Endothelial cell of umbilical vein (primary cell): ENCODE results near the gene COLEC11. TPM values are rescaled to one million over a fixed set of nuclear protein-coding genes. Genes with fewer than 3 reads are reported as not detected.

ENCODE experiments used
- BruUV-seq: library from RNA; stranded (reverse); fragments of 400-500 nt; replicated peaks from 2 replicates; lab custom pipeline; 2021; lab: Mats Ljungman, UMichigan
- CTCF ChIA-PET: fragments of 300-600, 350-600 bp; sonication (Branson Sonifier 250); formaldehyde crosslinking; loops from one replicate; lab custom pipeline; 2021; ENCODE audit warnings: antibody characterized with exemption, inconsistent platforms; lab: Charles Lee
- POLR2A ChIA-PET: fragments of 300-600, 350-600 bp; sonication (Branson Sonifier 250); formaldehyde crosslinking; loops from one replicate; lab custom pipeline; 2021; ENCODE audit warnings: antibody characterized with exemption, inconsistent platforms; lab: Charles Lee
- DNase-seq: peaks from one replicate; pipeline ENCODE4 v3.0.0-alpha.2; 2011; ENCODE audit warnings: low read depth, low spot score
- FAIRE-seq: peaks from 2 replicates; lab custom pipeline; 2011; peaks lifted over from hg19 to GRCh38; lab: Jason Lieb, UNC
- H2AFZ ChIP-seq: 2 replicates; pipeline ENCODE4 v1.6.0; 2012; ENCODE audit warnings: low read depth, low read length, control low read depth, inconsistent platforms
- H3K27ac ChIP-seq: 2 replicates; pipeline ENCODE4 v1.5.1; 2011; ENCODE audit warnings: low read depth, mild to moderate bottlenecking, control low read depth, low read length, moderate library complexity; ENCODE audit not compliant: insufficient read depth
- H3K27me3 ChIP-seq, 2 experiments: 2 replicates each; pipeline versions ENCODE4 v1.6.0 to v1.6.1; 2011; ENCODE audit warnings: low read length in 2 of 2, mixed read lengths in 1 of 2; ENCODE audit not compliant: control insufficient read depth in 2 of 2, insufficient read depth in 2 of 2
- H3K36me3 ChIP-seq, 2 experiments: 2 replicates in 1 of 2; 3 replicates in 1 of 2; pipeline ENCODE4 v1.5.1; 2011; ENCODE audit warnings: low read length in 2 of 2, mild to moderate bottlenecking in 1 of 2, moderate library complexity in 1 of 2; ENCODE audit not compliant: control insufficient read depth in 2 of 2, insufficient read depth in 2 of 2; ENCODE audit errors: extremely low read depth in 1 of 2
- H3K4me1 ChIP-seq: 3 replicates; pipeline ENCODE4 v1.5.1; 2011; ENCODE audit warnings: mild to moderate bottlenecking, low read length; ENCODE audit not compliant: control insufficient read depth, insufficient read depth; ENCODE audit errors: extremely low read depth
- H3K4me2 ChIP-seq: 2 replicates; pipeline ENCODE4 v1.6.1; 2011; ENCODE audit warnings: low read length, control low read depth, mixed read lengths; ENCODE audit not compliant: insufficient read depth
- H3K4me3 ChIP-seq, 3 experiments: fragments of 200-600 bp in 1 of 3; sonication (generic), shearing (Covaris generic) in 1 of 3; replicated peaks in 1 of 3; 2 replicates each; pipeline ENCODE4 v1.5.1; 2011 to 2016; ENCODE audit warnings: control low read depth in 3 of 3, low read length in 3 of 3, mild to moderate bottlenecking in 2 of 3, inconsistent platforms in 1 of 3, low read depth in 1 of 3, moderate library complexity in 1 of 3; ENCODE audit not compliant: insufficient read depth in 1 of 3
- H3K79me2 ChIP-seq: 2 replicates; pipeline ENCODE4 v1.6.0; 2012; ENCODE audit warnings: low read length, inconsistent platforms; ENCODE audit not compliant: control insufficient read depth, insufficient read depth
- H3K9ac ChIP-seq: replicated peaks from 2 replicates; pipeline ENCODE3; 2011; ENCODE audit warnings: low read length, control low read depth; ENCODE audit not compliant: insufficient read depth; ENCODE audit errors: extremely low read depth
- H3K9me1 ChIP-seq: replicated peaks from 3 replicates; pipeline ENCODE4 v1.6.0; 2011; ENCODE audit warnings: mild to moderate bottlenecking, low read length; ENCODE audit not compliant: control insufficient read depth, insufficient read depth; ENCODE audit errors: extremely low read depth
- H3K9me3 ChIP-seq: replicated peaks from 2 replicates; pipeline ENCODE4 v1.5.1; 2012; ENCODE audit warnings: low read length, inconsistent platforms; ENCODE audit not compliant: control insufficient read depth, insufficient read depth
- H4K20me1 ChIP-seq: replicated peaks from 2 replicates; pipeline ENCODE3; 2011; ENCODE audit warnings: mild to moderate bottlenecking, low read length; ENCODE audit not compliant: control insufficient read depth, insufficient read depth; ENCODE audit errors: extremely low read depth
- CTCF ChIP-seq, 2 donors: IDR thresholded peaks; 1 replicate in 1 of 2; 2 replicates in 1 of 2; pipeline ENCODE4 v1.5.1; 2011; ENCODE audit warnings: low read length in 2 of 2, mild to moderate bottlenecking in 2 of 2, moderate library complexity in 2 of 2, control low read depth in 1 of 2, inconsistent platforms in 1 of 2, low read depth in 1 of 2; ENCODE audit not compliant: insufficient read depth in 1 of 2; ENCODE audit errors: extremely low read depth in 1 of 2
- EZH2 ChIP-seq: IDR thresholded peaks from 2 replicates; pipeline ENCODE4 v1.6.1; 2012; ENCODE audit warnings: borderline replicate concordance, low read depth, mild to moderate bottlenecking, moderate library complexity, low read length, inconsistent platforms; ENCODE audit not compliant: severe bottlenecking
- FOS ChIP-seq: IDR thresholded peaks from 2 replicates; pipeline ENCODE4 v1.6.1; 2011; ENCODE audit warnings: mild to moderate bottlenecking, low read length, moderate library complexity, borderline replicate concordance; ENCODE audit not compliant: insufficient read depth
- GATA2 ChIP-seq: IDR thresholded peaks from 2 replicates; pipeline ENCODE4 v1.7.0; 2011; ENCODE audit warnings: low read depth, mild to moderate bottlenecking, moderate library complexity, mixed read lengths, low read length; ENCODE audit not compliant: insufficient read length, insufficient read depth
- JUN ChIP-seq: IDR thresholded peaks from 2 replicates; pipeline ENCODE4 v1.6.1; 2011; ENCODE audit warnings: borderline replicate concordance, low read depth; ENCODE audit not compliant: insufficient read length, insufficient read depth
- MAX ChIP-seq: IDR thresholded peaks from 2 replicates; pipeline ENCODE4 v1.6.1; 2011; ENCODE audit not compliant: insufficient read depth, insufficient read length
- MYC ChIP-seq: IDR thresholded peaks from one replicate; pipeline ENCODE4 v1.6.1; 2011; ENCODE audit warnings: mild to moderate bottlenecking, low read depth, low read length
- POLR2A ChIP-seq: IDR thresholded peaks from 2 replicates; pipeline ENCODE4 v1.6.1; 2012; ENCODE audit warnings: low read depth, mild to moderate bottlenecking, control low read depth, low read length
- POLR2AphosphoS5 ChIP-seq: IDR thresholded peaks from 2 replicates; pipeline ENCODE4 v1.6.1; 2012; ENCODE audit warnings: low read depth, mild to moderate bottlenecking, control low read depth, low read length, moderate library complexity; ENCODE audit not compliant: insufficient read depth
- dilution Hi-C: fragments of 300-500 bp; cut with MboI; formaldehyde crosslinking; loops from one replicate; pipeline ENCODE4 v1.15.0; 2019; ENCODE audit warnings: low sequenced_read_pairs; ENCODE audit not compliant: extremely low pct_ligation_motif_present
- intact Hi-C: fragments of 100-400 bp; cut with micrococcal nuclease; formaldehyde crosslinking; loops from one replicate; pipeline ENCODE4 v1.10.0; 2022
- polyA plus RNA-seq, 4 experiments: library from polyadenylated mRNA; depleted of rRNA in 3 of 4; stranded (reverse) in 3 of 4; unstranded in 1 of 4; fragments of >200 nt; gene quantifications; 2 replicates each; pipeline versions ENCODE4 v1.2.1 to v1.2.3, GENCODE V29; 2011 to 2012; ENCODE audit warnings: missing spikeins in 1 of 4
- total RNA-seq: library from RNA; stranded (reverse); gene quantifications from 2 replicates; pipeline ENCODE4 v1.2.3, GENCODE V29; 2021

The COLEC11 gene
- total and polyA plus RNA-seq, 2 donors (not counting 3 experiments of a cell fraction or from before 2014, with no cell fraction given): 0.15 TPM; not detected in 1

GRCh38 chr2:3595985-3596384 is 1.1 kb downstream of the COLEC11 start:
- Histone ChIP-seq H2AFZ (no peak overlapping the region), H4K20me1 (no peaks in the 10 kb centered on the region), H3K4me3 (no peak overlapping the region), H3K9ac (no peak overlapping the region), H3K4me1 (peaks cover 4% of the 10 kb centered on the region), H3K27me3 (no peaks in the 10 kb centered on the region), H3K9me3 (no peaks in the 10 kb centered on the region), H3K79me2 (no peaks in the 10 kb centered on the region), H3K4me2 (no peak overlapping the region), H3K9me1 (no peaks in the 10 kb centered on the region), H3K27ac (no peak overlapping the region), H3K36me3 (no peaks in the 10 kb centered on the region)
- FAIRE-seq (no peak), DNase-seq (no peak)
- ChIA-PET POLR2A (no interaction called here), CTCF (no interaction called here)
- TF ChIP-seq MYC (no peak), GATA2 (no peak), CTCF (IDR thresholded peaks at IDR 0.05; ENCODE audit: extremely low read depth in 1 of 2, insufficient read depth in 1 of 2, low read depth in 1 of 2, low read length in 2 of 2) (no peak), EZH2 (no peak), JUN (no peak), FOS (no peak), POLR2A (no peak), MAX (no peak), POLR2AphosphoS5 (no peak)
- BruUV-seq: no TSS peak
- dilution Hi-C loops (no loop called here), intact Hi-C loops (loop anchor here (2.0 kb wide), 1 partner anchor 55 kb away; no protein-coding TSS in a partner anchor)
